SIG-M5 treated with dmso at 0.1 percent for 504 hours (cell line): ENCODE data around the gene ZCCHC2.

Experiments used
- DNase-seq: peaks from one replicate; lab custom pipeline; 2025; ENCODE audit not compliant: unreplicated experiment; lab: John Stamatoyannopoulos, UW

ZCCHC2 gene

GRCh38 chr18:62509779-62510178 is 13.0 kb upstream of the ZCCHC2 start:
- no peak for DNase-seq

DNA sequence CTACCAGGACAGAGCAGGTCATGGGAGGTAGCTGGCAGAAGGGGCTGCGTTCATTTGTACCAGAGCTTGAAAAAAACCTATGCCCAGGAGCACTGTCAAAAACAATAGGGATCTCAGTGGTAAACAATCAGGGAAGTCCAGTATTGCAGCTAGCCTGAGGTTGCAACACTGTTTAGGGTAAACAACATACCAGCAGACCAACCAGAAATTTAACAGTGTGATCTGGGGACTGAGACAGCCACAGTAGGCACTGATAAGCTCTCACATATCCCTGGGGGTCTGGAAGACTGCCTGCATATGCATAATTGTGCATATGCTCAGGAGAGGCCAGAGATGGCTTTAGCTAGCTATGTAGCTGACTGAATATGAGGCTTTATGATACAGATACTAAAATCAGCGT is 12.0 kb upstream of the ZCCHC2 start:
- no peak for DNase-seq

DNA sequence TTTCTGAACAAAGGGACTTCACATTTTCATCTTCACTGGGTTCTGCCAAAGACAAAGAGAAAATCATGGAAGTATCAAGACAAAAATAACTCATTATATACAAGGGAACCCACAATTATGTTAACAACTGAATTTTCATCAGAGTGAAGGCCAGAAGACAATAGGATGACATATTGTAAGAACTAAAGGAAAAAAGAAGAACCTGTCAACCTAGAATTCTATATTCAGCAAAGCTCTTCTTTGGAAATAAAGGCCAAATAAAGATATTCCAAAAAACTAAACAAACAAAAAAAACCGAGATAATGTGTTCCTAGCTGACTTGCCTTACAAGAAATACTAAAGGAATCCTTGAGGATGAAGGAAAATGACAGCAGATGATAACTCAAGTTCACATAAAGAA is 10.3 kb upstream of the ZCCHC2 start:
- no peak for DNase-seq

DNA sequence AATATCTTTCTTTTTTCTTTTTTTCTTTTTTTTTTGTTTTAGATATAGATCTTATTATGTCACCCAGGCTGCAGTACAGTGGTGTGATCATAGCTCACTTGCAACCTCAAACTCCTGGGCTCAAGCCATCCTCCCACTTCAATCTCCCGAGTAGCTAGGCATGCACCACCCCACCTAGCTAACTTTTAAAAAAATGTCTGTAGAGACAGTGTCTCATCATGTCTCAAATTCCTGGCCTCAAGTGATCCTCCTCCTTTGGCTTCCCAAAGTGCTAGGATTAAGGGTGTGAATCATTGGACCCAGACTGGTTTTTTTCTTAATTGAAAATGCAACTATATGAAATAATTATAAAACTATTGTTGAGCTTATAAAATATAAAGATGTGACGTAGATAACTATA is 9.8 kb upstream of the ZCCHC2 start:
- no peak for DNase-seq

GRCh38 chr18:62514570-62514969 is 8.3 kb upstream of the ZCCHC2 start:
- no peak for DNase-seq

GRCh38 chr18:62516242-62516641 is 6.6 kb upstream of the ZCCHC2 start:
- DNase-seq: no peak

DNA sequence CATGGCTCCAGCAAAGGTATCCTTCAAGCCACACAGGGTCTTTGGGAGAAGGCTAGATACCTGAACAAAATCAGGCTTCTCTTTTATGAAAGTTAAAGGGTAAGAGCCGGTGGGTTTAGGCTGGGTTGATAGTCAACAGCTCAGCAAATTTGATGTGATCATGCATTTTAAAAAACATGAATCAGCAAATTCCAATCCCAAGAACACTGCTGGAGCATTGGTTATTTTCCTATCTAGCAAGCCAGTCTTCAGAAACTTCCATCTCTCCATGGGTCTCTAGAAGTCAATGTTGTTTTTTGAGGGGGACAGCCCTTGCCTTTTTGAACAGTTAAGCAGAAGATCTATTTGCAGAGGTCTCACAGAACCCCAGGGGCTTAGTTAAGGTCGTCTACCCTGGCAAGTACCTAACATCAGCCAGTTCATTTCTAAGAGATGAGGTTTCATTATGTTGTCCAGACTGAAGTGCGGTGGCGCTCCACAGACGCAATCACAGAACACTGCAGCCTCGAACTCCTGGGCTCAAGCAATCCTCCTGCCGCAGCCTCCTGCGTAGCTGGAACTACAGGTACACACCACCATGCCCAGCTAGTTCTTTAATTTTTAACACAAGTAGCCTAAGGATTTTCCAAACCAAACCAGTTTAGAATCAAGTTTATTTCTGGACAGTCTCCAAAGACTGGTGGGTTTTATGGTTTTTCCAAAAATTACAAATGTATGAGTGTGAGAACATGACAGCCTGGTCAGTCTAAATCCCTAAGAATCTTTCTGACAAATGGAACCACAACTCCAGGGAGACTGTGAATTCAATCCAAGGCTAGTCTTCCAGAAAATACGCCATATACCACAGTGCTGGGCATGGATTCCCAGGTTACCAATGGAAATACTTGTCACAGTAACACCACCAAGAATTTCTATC is 4.1 kb upstream of the ZCCHC2 start:
- DNase-seq: no peak

- DNase-seq: no peak
These were observed 3.1 kb upstream of the ZCCHC2 start for GRCh38 chr18:62519684-62520083.

DNA sequence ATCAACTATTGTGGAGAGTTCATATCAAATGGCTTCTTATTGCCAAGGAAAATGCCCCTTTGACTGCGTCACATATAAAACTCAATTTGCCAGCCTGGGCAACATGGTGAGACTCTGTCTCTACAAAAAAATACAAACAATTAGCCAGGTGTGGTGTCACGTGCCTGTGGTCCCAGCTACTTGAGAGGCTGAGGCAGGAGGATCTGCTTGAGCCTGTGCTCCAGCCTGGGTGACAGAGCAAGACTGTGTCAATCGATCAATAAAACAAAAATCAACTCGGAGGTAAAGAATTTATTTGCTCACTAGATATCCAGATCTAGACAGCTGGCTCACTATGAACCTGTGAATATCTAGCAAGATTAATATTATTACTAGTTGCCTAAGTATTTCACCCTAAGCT is 1.7 kb upstream of the ZCCHC2 start:
- DNase-seq: no peak

- peak; percentile 34 for DNase-seq
These were observed 1.2 kb upstream of the ZCCHC2 start for GRCh38 chr18:62521593-62521992.

GRCh38 chr18:62522178-62522503 is 684 bp upstream of the ZCCHC2 start:
- no peak for DNase-seq

DNA sequence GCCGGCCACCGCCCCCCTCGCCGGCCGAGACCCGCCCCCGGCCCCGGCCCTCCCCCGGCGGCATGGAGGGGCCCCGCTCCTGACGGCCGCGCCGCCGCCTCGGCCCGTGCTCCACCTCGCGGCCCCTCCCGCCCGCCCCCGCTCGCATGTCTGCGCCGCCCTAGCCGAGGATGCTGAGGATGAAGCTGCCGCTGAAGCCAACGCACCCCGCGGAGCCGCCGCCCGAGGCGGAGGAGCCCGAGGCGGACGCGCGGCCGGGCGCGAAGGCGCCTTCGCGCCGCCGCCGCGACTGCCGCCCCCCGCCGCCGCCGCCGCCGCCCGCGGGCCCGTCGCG is 397 bp downstream of the ZCCHC2 start:
- no peak for DNase-seq

GRCh38 chr18:62523631-62524439 is 1.0 kb downstream of the ZCCHC2 start:
- DNase-seq: peak; percentile 45

DNA sequence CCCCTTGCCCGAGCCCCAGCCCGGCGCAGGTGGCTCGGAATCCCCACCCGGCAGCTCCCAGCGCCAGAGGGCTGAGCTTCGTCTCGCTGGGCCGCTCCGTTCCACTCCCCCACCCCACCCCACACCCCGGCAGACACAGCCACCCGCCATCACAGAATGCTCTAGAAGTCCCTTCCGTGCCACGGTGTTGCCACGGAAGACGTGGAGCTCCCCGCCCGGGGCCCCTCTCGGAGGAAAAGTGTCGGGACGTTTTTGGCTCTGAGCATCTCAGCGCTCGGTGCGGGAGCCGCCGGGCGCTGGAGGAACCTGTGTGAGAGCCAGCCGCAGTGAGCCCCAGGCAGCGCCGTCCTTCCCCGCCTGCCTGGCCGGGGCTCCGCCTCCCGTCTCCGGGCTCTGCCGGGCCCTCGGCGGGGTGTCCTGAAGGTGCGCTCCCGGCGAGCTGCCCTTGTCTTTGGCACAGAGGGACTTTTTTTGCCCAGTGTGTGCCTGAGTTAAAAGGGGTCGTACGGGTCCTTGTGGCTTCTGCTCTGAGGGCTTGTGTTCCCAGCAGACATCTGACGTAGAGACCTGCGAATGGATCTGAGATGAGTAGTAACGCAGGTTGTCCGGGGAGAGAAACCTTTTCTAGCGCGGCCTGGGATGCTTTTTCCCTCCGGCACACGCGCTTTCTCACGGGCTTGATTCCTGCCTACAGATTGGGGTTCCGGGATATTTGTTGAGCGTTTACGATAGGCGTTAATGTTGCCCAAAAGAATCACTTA is 1.8 kb downstream of the ZCCHC2 start:
- peak; percentile 45 for DNase-seq

DNA sequence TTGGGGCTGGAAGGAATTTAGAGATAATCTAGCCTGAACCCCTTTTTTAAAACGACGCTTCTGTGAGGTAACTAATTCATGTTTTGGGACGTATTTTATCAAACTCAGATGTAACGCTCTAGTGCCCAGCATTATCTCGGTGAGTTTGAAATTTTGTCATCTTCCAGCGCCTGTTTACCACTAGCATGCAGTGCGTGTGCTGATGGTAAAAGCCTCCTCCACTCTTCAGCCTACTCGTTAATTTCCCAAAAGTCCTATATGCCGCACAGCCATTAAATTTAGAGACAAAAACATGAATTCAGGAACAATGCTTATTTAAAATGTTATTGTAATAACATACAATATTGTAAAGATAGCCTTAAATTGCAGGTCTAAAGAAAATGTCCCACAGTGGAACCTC is 2.8 kb downstream of the ZCCHC2 start:
- peak; percentile 8 for DNase-seq

DNA sequence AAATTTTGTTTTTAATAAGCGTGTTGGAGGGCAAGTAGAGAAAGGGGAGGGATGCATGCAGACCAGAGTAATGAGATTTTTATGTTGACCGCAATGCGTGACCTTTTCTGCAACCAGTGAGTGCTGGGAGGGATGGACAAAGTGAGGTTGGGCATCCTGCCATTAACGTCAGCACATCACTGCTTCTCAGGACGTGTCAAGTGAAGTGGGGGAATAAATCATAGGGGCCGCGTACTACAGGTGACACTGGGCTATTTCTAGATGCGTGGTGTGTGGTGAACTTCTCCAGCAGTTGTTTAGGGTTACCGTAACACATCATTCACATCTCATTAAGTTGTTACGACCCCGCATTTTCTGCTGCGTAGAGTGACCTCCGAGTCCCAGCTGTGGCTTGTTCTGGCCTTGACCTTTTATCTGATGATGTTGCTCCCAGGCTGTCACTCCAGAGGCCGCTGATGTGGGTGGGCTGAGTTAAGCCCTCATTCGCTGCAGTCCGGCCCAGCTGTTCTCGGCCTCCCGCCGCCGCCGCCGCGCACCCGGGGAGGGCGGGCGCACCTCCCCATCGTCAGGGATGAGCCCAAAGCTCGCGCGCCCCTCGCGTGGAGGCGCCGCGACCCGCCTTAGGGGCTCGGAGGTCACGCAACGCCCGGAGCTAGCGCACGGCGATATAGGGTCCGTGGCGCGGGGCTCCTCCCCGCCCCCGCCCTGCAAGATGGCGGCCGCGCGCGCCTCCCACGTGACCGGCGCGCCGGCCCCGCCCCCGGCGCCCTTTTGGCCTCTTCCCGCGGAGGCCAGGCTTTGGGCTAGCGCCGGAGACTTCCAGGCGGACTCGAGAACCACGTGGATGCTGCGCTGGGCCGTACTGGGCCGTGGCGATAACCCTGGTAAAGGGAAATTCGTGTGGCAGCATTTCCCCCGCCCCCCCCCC is 3.5 kb downstream of the ZCCHC2 start:
- peak; percentile 55 for DNase-seq

GRCh38 chr18:62529597-62529996 is 6.8 kb downstream of the ZCCHC2 start:
- DNase-seq: no peak

- DNase-seq: no peak
These were observed 8.3 kb downstream of the ZCCHC2 start for GRCh38 chr18:62531078-62531477.

DNA sequence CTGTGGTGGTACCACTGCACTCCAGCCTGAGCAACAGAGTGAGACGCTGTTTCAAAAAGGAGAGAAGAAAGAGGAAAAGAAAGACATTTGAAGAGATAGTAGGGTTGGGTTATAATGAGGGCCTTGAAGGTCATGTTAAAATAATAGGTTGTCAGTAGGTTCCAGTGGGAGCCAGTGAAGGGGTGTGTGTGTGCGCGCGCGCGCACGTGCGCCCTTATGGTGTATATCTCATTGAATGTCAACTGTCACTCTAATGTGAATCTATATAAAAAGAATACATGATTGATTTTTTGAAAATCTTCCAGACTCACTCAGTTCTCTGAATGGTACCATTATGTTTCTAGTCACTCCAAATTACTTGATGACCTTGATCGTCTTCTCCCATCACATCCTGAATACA is 9.1 kb downstream of the ZCCHC2 start:
- no peak for DNase-seq

DNA sequence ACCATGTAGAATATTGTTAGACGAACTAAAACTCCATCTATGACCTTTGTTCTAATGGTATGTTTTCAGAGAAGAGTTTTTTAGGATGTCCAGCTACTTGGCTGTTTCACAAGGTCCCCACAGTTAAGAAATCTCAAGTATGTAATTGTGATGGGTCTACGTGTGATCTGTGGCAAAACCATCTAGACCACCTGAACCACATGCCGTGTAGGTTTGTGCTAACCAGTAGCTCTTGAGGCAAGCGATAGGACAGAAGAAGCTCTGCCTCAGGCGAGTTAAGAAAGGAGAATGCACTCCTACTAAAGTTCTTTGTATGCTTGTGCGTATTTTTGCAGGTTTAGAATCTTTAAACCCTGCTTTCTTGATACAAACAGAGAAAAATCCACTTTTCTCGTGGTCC is 13.2 kb downstream of the ZCCHC2 start:
- DNase-seq: no peak
